Skin of body (tissue), 2 donors: ENCODE data around the gene ZNF473. TPM values are rescaled to one million over a fixed set of nuclear protein-coding genes. Genes with fewer than 3 reads are reported as not detected.

Source experiments
- DNase-seq: peaks from one replicate; lab custom pipeline; 2025; lab: John Stamatoyannopoulos, UW
- total RNA-seq: library from RNA; depleted of rRNA; stranded (reverse); fragments of >200 nt; gene quantifications from one replicate; pipeline ENCODE4 v1.2.3, GENCODE V29; 2014

ZNF473 gene
- total RNA-seq, 1 donor from 2014 or later = 5.1 TPM

- DNase-seq = no peak
Observed at GRCh38 chr19:50003254-50003788, 22.5 kb upstream of the ZNF473 start.

GRCh38 chr19:50003810-50004419, 21.9 kb upstream of the ZNF473 start:
- no peak for DNase-seq

GRCh38 chr19:50005428-50005827, 20.4 kb upstream of the ZNF473 start:
- no peak for DNase-seq

GRCh38 chr19:50007170-50007569, 18.6 kb upstream of the ZNF473 start:
- DNase-seq = no peak

- no peak for DNase-seq
Observed at GRCh38 chr19:50007947-50008346, 17.9 kb upstream of the ZNF473 start.

GRCh38 chr19:50008532-50008931, 17.3 kb upstream of the ZNF473 start:
- DNase-seq = no peak

- no peak for DNase-seq
Observed at GRCh38 chr19:50016225-50016807, 9.5 kb upstream of the ZNF473 start.

- no peak for DNase-seq
Observed at GRCh38 chr19:50020481-50020880, 5.3 kb upstream of the ZNF473 start.

- DNase-seq = no peak
Observed at GRCh38 chr19:50022823-50023222, 3.0 kb upstream of the ZNF473 start.

- DNase-seq = no peak
Observed at GRCh38 chr19:50024719-50025021, 1.1 kb upstream of the ZNF473 start.

- DNase-seq = peak; percentile 100
Observed at GRCh38 chr19:50025022-50025793, 597 bp upstream of the ZNF473 start, which contains the start of gene VRK3. TSS of gene VRK3 (minus strand) at chr19:50025372. CDS start at chr19:50016162, 9,210 bp downstream.

- DNase-seq = no peak
Observed at GRCh38 chr19:50026550-50026906, 723 bp downstream of the ZNF473 start.

- DNase-seq = no peak
Observed at GRCh38 chr19:50030225-50030624, 4.4 kb downstream of the ZNF473 start.

GRCh38 chr19:50030937-50031336, 5.1 kb downstream of the ZNF473 start:
- DNase-seq = no peak

GRCh38 chr19:50036908-50037307, 11.1 kb downstream of the ZNF473 start:
- no peak for DNase-seq

GRCh38 chr19:50039968-50040367, 14.2 kb downstream of the ZNF473 start:
- no peak for DNase-seq

GRCh38 chr19:50040967-50041366, 15.2 kb downstream of the ZNF473 start:
- DNase-seq = no peak

GRCh38 chr19:50042363-50043024, 16.7 kb downstream of the ZNF473 start:
- DNase-seq = no peak

- no peak for DNase-seq
Observed at GRCh38 chr19:50043967-50044366, 18.2 kb downstream of the ZNF473 start.

- DNase-seq = no peak
Observed at GRCh38 chr19:50044922-50045321, 19.1 kb downstream of the ZNF473 start.

GRCh38 chr19:50046649-50047503, 21.1 kb downstream of the ZNF473 start:
- DNase-seq = no peak
